COLO668 (cell line): Measurements from ENCODE around the gene TNIP3.
"Not testable (repeated sequence)": the region's sequence is repeated elsewhere in the genome, so short reads cannot be mapped to it uniquely, and the experiment has no call there.

Experiments
- DNase-seq: peaks from one replicate; lab custom pipeline; 2025; ENCODE audit not compliant: unreplicated experiment; lab: John Stamatoyannopoulos, UW

Gene TNIP3

GRCh38 chr4:121164291-121164690 lies at the start of gene TNIP3:
TNIP3 (minus strand) TSS chr4:121164321; CDS start chr4:121164125, 196 bp downstream.
- no peak for DNase-seq

- no peak for DNase-seq
Measured at GRCh38 chr4:121212806-121213205, 48.7 kb upstream of the TNIP3 start.

GRCh38 chr4:121209171-121209570 lies 45.0 kb upstream of the TNIP3 start:
- DNase-seq = no peak

- DNase-seq = no peak
Measured at GRCh38 chr4:121208244-121209007, 44.3 kb upstream of the TNIP3 start.

- not testable (repeated sequence) for DNase-seq
Measured at GRCh38 chr4:121205777-121206176, 41.7 kb upstream of the TNIP3 start.

- no peak for DNase-seq
Measured at GRCh38 chr4:121200795-121201472, 36.8 kb upstream of the TNIP3 start.

GRCh38 chr4:121199742-121200561 lies 35.8 kb upstream of the TNIP3 start:
- DNase-seq = no peak

GRCh38 chr4:121198251-121198650 lies 34.1 kb upstream of the TNIP3 start:
- DNase-seq = no peak

GRCh38 chr4:121195649-121196048 lies 31.5 kb upstream of the TNIP3 start:
- no peak for DNase-seq

- no peak for DNase-seq
Measured at GRCh38 chr4:121192480-121192879, 28.4 kb upstream of the TNIP3 start.

GRCh38 chr4:121192013-121192412 lies 27.9 kb upstream of the TNIP3 start:
- no peak for DNase-seq

GRCh38 chr4:121191361-121191760 lies 27.2 kb upstream of the TNIP3 start:
- DNase-seq = no peak

- DNase-seq = no peak
Measured at GRCh38 chr4:121190389-121190788, 26.3 kb upstream of the TNIP3 start.

GRCh38 chr4:121189326-121190215 lies 25.4 kb upstream of the TNIP3 start:
- DNase-seq = no peak

GRCh38 chr4:121187206-121187605 lies 23.1 kb upstream of the TNIP3 start:
- DNase-seq = no peak

- DNase-seq = no peak
Measured at GRCh38 chr4:121185960-121186359, 21.8 kb upstream of the TNIP3 start.

GRCh38 chr4:121183989-121184388 lies 19.9 kb upstream of the TNIP3 start:
- no peak for DNase-seq

- DNase-seq = no peak
Measured at GRCh38 chr4:121183361-121183760, 19.2 kb upstream of the TNIP3 start.

GRCh38 chr4:121182296-121182695 lies 18.2 kb upstream of the TNIP3 start:
- DNase-seq = no peak

- no peak for DNase-seq
Measured at GRCh38 chr4:121181493-121181892, 17.4 kb upstream of the TNIP3 start.

GRCh38 chr4:121180558-121180957 lies 16.4 kb upstream of the TNIP3 start:
- DNase-seq = no peak
